HepG2 (cell line): ENCODE results near the gene ZNF621. TPM values are rescaled to one million over a fixed set of nuclear protein-coding genes. Genes with fewer than 3 reads are reported as not detected.

ENCODE experiments used
- DMAP1 ChIP-seq: IDR thresholded peaks from 2 replicates; pipeline ENCODE4 v1.6.1; 2016
- FOXA3 ChIP-seq: IDR thresholded peaks from 2 replicates; pipeline ENCODE4 v1.6.1; 2016; ENCODE audit warnings: missing genetic modification reagents, missing compliant biosample characterization
- JARID2 ChIP-seq: sonication (generic); formaldehyde crosslinking; IDR thresholded peaks from 2 replicates; pipeline ENCODE4 v1.8.1; 2023; ENCODE audit warnings: missing genetic modification reagents, inconsistent platforms; ENCODE audit not compliant: insufficient replicate concordance
- KLF16 ChIP-seq, 2 experiments: sonication (generic) in 1 of 2; formaldehyde crosslinking in 1 of 2; IDR thresholded peaks; 2 replicates each; pipeline versions ENCODE4 v1.6.1 to v1.8.0; 2016 to 2023; ENCODE audit warnings: missing genetic modification reagents in 2 of 2, missing compliant biosample characterization in 1 of 2
- MED1 ChIP-seq: sonication (generic); formaldehyde crosslinking; IDR thresholded peaks from 2 replicates; pipeline ENCODE4 v1.4.0; 2020; ENCODE audit warnings: missing genetic modification reagents
- MZF1 ChIP-seq: sonication (generic); formaldehyde crosslinking; IDR thresholded peaks from 2 replicates; pipeline ENCODE4 v1.8.1; 2023; ENCODE audit warnings: mild to moderate bottlenecking, missing genetic modification reagents, borderline replicate concordance
- NFATC3 ChIP-seq: sonication (generic); formaldehyde crosslinking; IDR thresholded peaks from 2 replicates; pipeline ENCODE4 v1.5.1; 2020; ENCODE audit warnings: mild to moderate bottlenecking, missing genetic modification reagents
- RXRB ChIP-seq: IDR thresholded peaks from 2 replicates; pipeline ENCODE4 v1.6.1; 2016; ENCODE audit warnings: borderline replicate concordance, missing genetic modification reagents, missing compliant biosample characterization
- SIN3B ChIP-seq: fragments of 150-350 bp; IDR thresholded peaks from 2 replicates; pipeline ENCODE4 v1.6.1; 2014; ENCODE audit warnings: low read length
- TCF7 ChIP-seq: sonication (generic); IDR thresholded peaks from 2 replicates; pipeline ENCODE4 v1.6.1; 2016; ENCODE audit warnings: antibody characterized with exemption, low read depth
- ZBTB38 ChIP-seq: sonication (generic); formaldehyde crosslinking; IDR thresholded peaks from 2 replicates; pipeline ENCODE4 v1.5.1; 2020; ENCODE audit warnings: mild to moderate bottlenecking, missing genetic modification reagents
- ZFP41 ChIP-seq: sonication (generic); formaldehyde crosslinking; IDR thresholded peaks from 2 replicates; pipeline ENCODE4 v1.4.0; 2020; ENCODE audit warnings: mild to moderate bottlenecking, missing genetic modification reagents, borderline replicate concordance
- ZNF12 ChIP-seq: sonication (generic); formaldehyde crosslinking; IDR thresholded peaks from 2 replicates; pipeline ENCODE4 v1.5.0; 2020; ENCODE audit warnings: missing genetic modification reagents
- ZNF510 ChIP-seq: sonication (generic); formaldehyde crosslinking; IDR thresholded peaks from 2 replicates; pipeline ENCODE4 v1.4.0; 2020; ENCODE audit warnings: low read depth, mild to moderate bottlenecking, missing genetic modification reagents
- polyA plus RNA-seq, 8 experiments: library from polyadenylated mRNA; depleted of rRNA in 3 of 8; stranded (reverse) in 7 of 8; unstranded in 1 of 8; fragments of >200 nt; fragmentation: Illumina TruSeq in 4 of 8; extraction: Trizol in 4 of 8; gene quantifications; 2 replicates each; pipeline versions ENCODE4 v1.2.1 to v1.2.3, GENCODE V29; 2011 to 2016; ENCODE audit warnings: low read depth in 4 of 8, missing spikeins in 1 of 8, mixed read lengths in 1 of 8; ENCODE audit not compliant: insufficient read depth in 1 of 8
- total RNA-seq, 5 experiments: library from RNA; depleted of rRNA; stranded (reverse); fragments of >200 nt; fragmentation: Illumina TruSeq; extraction: Trizol; gene quantifications; 2 replicates each; pipeline ENCODE4 v1.2.3, GENCODE V29; 2016; ENCODE audit warnings: low read depth in 1 of 5
- TF ChIP-seq, protein P1 (sequence below): sonication (generic); formaldehyde crosslinking; IDR thresholded peaks from 2 replicates; pipeline ENCODE4 v1.8.1; 2023; ENCODE audit warnings: mild to moderate bottlenecking, moderate library complexity, missing genetic modification reagents
- TF ChIP-seq, protein P2 (sequence below): sonication (generic); formaldehyde crosslinking; IDR thresholded peaks from 2 replicates; pipeline ENCODE4 v1.4.0; 2020; ENCODE audit warnings: missing genetic modification reagents
- TF ChIP-seq, protein P3 (sequence below): sonication (generic); formaldehyde crosslinking; IDR thresholded peaks from 2 replicates; pipeline ENCODE4 v1.5.1; 2020; ENCODE audit warnings: missing genetic modification reagents, mild to moderate bottlenecking, borderline replicate concordance
- TF ChIP-seq, protein P4 (sequence below): fragments of 450-650 bp; IDR thresholded peaks from 2 replicates; pipeline ENCODE4 v1.6.1; 2017; ENCODE audit warnings: mild to moderate bottlenecking
- TF ChIP-seq, protein P5 (sequence below): sonication (generic); formaldehyde crosslinking; IDR thresholded peaks from 2 replicates; pipeline ENCODE4 v1.4.0; 2020; ENCODE audit warnings: low read depth, mild to moderate bottlenecking, missing genetic modification reagents

The ZNF621 gene
- total and polyA plus RNA-seq, 2 of the 13 experiments (the other 11 are each of a cell fraction or from before 2014, with no cell fraction given) = 13.2 to 14.9 TPM

DNA sequence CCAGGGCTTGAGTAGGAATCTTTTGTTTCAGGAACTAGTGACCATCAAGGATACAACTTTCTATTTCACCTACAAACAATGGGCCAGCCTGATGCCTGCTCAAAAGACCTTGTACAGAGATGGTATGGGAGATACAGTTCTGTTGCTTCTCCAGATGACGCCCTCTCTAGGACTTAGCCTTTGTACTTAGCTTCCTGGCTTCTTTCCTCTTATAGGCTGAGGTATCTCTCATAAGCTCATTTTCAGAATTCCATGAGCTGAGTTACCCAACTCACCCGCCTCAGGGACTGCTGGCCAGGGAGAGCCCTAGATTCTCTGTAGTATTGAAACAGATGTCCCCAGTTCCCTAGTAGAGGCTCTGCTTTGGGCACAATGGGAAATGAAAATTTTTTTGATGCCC lies 27.5 kb upstream of the ZNF621 start (continued):
- no peak for TF ChIP-seq ZNF510 (CRISPR knock-in tag)
- TF ChIP-seq, protein P1, sequence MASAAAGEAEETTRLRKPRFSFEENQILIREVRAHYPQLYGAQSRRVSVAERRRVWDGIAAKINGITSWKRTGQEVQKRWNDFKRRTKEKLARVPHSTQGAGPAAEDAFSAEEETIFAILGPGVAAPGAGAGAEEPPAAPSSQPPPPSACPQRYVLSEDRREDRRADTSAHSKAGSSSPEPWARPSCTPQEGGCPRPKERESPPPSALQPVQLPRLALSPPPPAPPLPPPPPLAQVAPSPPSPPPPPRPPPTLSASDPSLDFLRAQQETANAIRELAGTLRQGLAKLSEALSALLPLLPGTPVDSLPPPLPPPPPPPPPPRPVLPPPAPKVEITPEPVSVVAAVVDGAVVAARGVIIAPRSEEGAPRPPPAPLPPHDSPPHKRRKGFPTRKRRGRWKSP = no peak
- no peak for TF ChIP-seq ZFP41
- no peak for TF ChIP-seq FOXA3 (CRISPR knock-in tag)
- no peak for TF ChIP-seq NFATC3 (CRISPR knock-in tag)
- TF ChIP-seq, protein P2, sequence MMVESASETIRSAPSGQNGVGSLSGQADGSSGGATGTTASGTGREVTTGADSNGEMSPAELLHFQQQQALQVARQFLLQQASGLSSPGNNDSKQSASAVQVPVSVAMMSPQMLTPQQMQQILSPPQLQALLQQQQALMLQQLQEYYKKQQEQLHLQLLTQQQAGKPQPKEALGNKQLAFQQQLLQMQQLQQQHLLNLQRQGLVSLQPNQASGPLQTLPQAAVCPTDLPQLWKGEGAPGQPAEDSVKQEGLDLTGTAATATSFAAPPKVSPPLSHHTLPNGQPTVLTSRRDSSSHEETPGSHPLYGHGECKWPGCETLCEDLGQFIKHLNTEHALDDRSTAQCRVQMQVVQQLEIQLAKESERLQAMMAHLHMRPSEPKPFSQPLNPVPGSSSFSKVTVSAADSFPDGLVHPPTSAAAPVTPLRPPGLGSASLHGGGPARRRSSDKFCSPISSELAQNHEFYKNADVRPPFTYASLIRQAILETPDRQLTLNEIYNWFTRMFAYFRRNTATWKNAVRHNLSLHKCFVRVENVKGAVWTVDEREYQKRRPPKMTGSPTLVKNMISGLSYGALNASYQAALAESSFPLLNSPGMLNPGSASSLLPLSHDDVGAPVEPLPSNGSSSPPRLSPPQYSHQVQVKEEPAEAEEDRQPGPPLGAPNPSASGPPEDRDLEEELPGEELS (CRISPR knock-in tag) = no peak
- no peak for TF ChIP-seq MZF1 (CRISPR knock-in tag)
- no peak for TF ChIP-seq ZBTB38
- no peak for TF ChIP-seq JARID2 (CRISPR knock-in tag)
- TF ChIP-seq, protein P3, sequence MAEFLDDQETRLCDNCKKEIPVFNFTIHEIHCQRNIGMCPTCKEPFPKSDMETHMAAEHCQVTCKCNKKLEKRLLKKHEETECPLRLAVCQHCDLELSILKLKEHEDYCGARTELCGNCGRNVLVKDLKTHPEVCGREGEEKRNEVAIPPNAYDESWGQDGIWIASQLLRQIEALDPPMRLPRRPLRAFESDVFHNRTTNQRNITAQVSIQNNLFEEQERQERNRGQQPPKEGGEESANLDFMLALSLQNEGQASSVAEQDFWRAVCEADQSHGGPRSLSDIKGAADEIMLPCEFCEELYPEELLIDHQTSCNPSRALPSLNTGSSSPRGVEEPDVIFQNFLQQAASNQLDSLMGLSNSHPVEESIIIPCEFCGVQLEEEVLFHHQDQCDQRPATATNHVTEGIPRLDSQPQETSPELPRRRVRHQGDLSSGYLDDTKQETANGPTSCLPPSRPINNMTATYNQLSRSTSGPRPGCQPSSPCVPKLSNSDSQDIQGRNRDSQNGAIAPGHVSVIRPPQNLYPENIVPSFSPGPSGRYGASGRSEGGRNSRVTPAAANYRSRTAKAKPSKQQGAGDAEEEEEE (CRISPR knock-in tag) = no peak
- TF ChIP-seq, protein P4, sequence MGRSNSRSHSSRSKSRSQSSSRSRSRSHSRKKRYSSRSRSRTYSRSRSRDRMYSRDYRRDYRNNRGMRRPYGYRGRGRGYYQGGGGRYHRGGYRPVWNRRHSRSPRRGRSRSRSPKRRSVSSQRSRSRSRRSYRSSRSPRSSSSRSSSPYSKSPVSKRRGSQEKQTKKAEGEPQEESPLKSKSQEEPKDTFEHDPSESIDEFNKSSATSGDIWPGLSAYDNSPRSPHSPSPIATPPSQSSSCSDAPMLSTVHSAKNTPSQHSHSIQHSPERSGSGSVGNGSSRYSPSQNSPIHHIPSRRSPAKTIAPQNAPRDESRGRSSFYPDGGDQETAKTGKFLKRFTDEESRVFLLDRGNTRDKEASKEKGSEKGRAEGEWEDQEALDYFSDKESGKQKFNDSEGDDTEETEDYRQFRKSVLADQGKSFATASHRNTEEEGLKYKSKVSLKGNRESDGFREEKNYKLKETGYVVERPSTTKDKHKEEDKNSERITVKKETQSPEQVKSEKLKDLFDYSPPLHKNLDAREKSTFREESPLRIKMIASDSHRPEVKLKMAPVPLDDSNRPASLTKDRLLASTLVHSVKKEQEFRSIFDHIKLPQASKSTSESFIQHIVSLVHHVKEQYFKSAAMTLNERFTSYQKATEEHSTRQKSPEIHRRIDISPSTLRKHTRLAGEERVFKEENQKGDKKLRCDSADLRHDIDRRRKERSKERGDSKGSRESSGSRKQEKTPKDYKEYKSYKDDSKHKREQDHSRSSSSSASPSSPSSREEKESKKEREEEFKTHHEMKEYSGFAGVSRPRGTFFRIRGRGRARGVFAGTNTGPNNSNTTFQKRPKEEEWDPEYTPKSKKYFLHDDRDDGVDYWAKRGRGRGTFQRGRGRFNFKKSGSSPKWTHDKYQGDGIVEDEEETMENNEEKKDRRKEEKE = no peak
- peak; percentile 85 for TF ChIP-seq ZNF12 (CRISPR knock-in tag)
- TF ChIP-seq MED1 (CRISPR knock-in tag) = no peak
- TF ChIP-seq RXRB (CRISPR knock-in tag) = no peak
- TF ChIP-seq SIN3B = no peak
- TF ChIP-seq, protein P5, sequence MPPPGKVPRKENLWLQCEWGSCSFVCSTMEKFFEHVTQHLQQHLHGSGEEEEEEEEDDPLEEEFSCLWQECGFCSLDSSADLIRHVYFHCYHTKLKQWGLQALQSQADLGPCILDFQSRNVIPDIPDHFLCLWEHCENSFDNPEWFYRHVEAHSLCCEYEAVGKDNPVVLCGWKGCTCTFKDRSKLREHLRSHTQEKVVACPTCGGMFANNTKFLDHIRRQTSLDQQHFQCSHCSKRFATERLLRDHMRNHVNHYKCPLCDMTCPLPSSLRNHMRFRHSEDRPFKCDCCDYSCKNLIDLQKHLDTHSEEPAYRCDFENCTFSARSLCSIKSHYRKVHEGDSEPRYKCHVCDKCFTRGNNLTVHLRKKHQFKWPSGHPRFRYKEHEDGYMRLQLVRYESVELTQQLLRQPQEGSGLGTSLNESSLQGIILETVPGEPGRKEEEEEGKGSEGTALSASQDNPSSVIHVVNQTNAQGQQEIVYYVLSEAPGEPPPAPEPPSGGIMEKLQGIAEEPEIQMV (CRISPR knock-in tag) = no peak
- TF ChIP-seq KLF16 (CRISPR knock-in tag; IDR thresholded peaks at IDR 0.05) = no peak
- TF ChIP-seq TCF7 = no peak
- no peak for TF ChIP-seq DMAP1 (CRISPR knock-in tag)
